Peyer's patch (tissue), 4 donors: ENCODE measurements around the gene RPL13A.

Source experiments
- POLR2A ChIP-seq, 2 donors: fragments of 450-650 bp; IDR thresholded peaks; one replicate each; pipeline ENCODE4 v1.5.1; 2017; ENCODE audit warnings: antibody characterized with exemption in 2 of 2, mild to moderate bottlenecking in 2 of 2, moderate library complexity in 2 of 2
- TF ChIP-seq, protein P1 (sequence below), 6 experiments: fragments of 450-650 bp in 4 of 6; fragments of 200-600 bp in 2 of 6; sonication (generic) in 1 of 6; IDR thresholded peaks; one replicate each; pipeline ENCODE4 v1.5.1; 2017 to 2019; ENCODE audit warnings: antibody characterized with exemption in 6 of 6, mild to moderate bottlenecking in 3 of 6, moderate library complexity in 1 of 6

DNA sequence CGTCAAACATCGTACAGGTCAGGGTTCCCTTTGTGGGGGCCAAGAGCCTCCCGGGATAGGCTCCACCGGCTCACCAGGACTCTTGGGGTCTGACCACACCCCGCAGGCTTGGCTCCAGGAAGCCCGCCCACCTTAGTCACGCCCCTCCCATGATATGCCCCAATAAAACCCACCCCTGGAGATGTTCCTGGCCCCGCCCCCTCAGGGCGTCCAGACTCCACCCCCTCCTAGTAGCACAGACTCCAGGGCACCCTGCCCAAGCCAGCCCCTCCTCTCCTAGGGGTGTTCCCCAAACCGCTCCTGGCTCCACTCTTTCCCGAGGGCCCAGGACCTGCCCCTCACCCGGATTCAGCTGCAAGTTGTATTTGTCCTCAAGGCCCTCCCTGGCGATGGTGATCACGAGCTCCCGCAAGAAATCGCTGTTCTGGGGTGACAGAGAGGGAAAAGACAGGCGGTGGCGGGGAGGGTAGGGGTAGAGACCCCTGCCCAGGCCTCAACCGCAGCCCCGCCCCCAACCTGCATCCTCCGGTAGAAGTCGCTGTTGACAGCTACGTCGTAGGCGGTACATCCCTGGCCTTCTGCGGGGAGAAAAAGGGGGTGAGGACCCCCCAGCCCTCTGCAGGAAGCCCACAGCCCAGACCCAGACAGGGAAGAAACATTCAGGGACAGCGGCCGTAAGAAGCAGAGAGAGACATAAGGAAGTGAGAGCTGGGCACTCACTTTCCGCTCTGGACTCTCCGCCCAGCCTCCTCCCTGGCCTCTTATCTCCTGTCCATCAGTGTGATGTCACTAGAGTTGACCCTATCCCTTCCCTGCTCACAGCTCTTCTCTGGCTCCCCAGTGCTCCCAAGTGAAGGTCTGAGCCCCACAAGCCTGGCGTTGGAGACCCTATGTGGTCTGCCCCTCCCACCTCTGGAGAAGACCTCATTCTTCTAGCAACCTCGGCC is 39.6 kb upstream of the RPL13A start:
- TF ChIP-seq, protein P1, sequence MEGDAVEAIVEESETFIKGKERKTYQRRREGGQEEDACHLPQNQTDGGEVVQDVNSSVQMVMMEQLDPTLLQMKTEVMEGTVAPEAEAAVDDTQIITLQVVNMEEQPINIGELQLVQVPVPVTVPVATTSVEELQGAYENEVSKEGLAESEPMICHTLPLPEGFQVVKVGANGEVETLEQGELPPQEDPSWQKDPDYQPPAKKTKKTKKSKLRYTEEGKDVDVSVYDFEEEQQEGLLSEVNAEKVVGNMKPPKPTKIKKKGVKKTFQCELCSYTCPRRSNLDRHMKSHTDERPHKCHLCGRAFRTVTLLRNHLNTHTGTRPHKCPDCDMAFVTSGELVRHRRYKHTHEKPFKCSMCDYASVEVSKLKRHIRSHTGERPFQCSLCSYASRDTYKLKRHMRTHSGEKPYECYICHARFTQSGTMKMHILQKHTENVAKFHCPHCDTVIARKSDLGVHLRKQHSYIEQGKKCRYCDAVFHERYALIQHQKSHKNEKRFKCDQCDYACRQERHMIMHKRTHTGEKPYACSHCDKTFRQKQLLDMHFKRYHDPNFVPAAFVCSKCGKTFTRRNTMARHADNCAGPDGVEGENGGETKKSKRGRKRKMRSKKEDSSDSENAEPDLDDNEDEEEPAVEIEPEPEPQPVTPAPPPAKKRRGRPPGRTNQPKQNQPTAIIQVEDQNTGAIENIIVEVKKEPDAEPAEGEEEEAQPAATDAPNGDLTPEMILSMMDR (IDR thresholded peaks at IDR 0.05) = no peak
- no peak for TF ChIP-seq POLR2A (IDR thresholded peaks at IDR 0.05)
